H9 (cell line): Measurements from ENCODE around the gene PC. TPM values are rescaled to one million over a fixed set of nuclear protein-coding genes. Genes with fewer than 3 reads are reported as not detected.

Experiments
- DNase-seq: peaks from one replicate; pipeline ENCODE4 v3.0.0-alpha.2; 2017
- H2AFZ ChIP-seq: one replicate; pipeline ENCODE4 v1.6.1; 2013; ENCODE audit warnings: mild to moderate bottlenecking, low read length, control low read depth, moderate library complexity
- H2AK5ac ChIP-seq: 2 replicates; pipeline ENCODE4 v1.6.1; 2013; ENCODE audit warnings: low read length, control low read depth, mixed read lengths; ENCODE audit not compliant: insufficient read length
- H2BK120ac ChIP-seq: one replicate; pipeline ENCODE4 v1.6.1; 2013; ENCODE audit warnings: low read depth, mild to moderate bottlenecking, low read length, control low read depth, inconsistent platforms; ENCODE audit not compliant: poor library complexity, severe bottlenecking
- H2BK12ac ChIP-seq: 2 replicates; pipeline ENCODE4 v1.6.1; 2013; ENCODE audit warnings: low read length, control low read depth, mixed read lengths, low read depth; ENCODE audit not compliant: insufficient read length
- H2BK15ac ChIP-seq: 2 replicates; pipeline ENCODE4 v1.6.1; 2013; ENCODE audit warnings: low read depth, low read length, control low read depth
- H2BK20ac ChIP-seq: one replicate; pipeline ENCODE4 v1.6.1; 2013; ENCODE audit warnings: low read depth, mild to moderate bottlenecking, low read length, control low read depth, inconsistent platforms; ENCODE audit not compliant: poor library complexity, severe bottlenecking
- H2BK5ac ChIP-seq: 2 replicates; pipeline ENCODE4 v1.6.1; 2013; ENCODE audit warnings: low read length, control low read depth, mixed read lengths; ENCODE audit not compliant: insufficient read length
- H3K14ac ChIP-seq: 2 replicates; pipeline ENCODE4 v1.6.1; 2013; ENCODE audit warnings: low read length, control low read depth; ENCODE audit not compliant: insufficient read depth
- H3K18ac ChIP-seq: 2 replicates; pipeline ENCODE4 v1.6.1; 2013; ENCODE audit warnings: low read depth, mild to moderate bottlenecking, mixed read lengths, low read length, control low read depth; ENCODE audit not compliant: insufficient read length
- H3K23ac ChIP-seq: 2 replicates; pipeline ENCODE4 v1.6.1; 2013; ENCODE audit warnings: low read length, control low read depth, mixed read lengths, low read depth; ENCODE audit not compliant: insufficient read length
- H3K23me2 ChIP-seq: 2 replicates; pipeline ENCODE4 v1.6.1; 2013; ENCODE audit warnings: low read depth, mild to moderate bottlenecking, mixed read lengths, low read length, control low read depth; ENCODE audit not compliant: insufficient read length, poor library complexity, severe bottlenecking
- H3K27ac ChIP-seq: 2 replicates; pipeline ENCODE4 v1.5.1; 2013; ENCODE audit warnings: low read length, control low read depth, mixed read lengths, low read depth; ENCODE audit not compliant: insufficient read length
- H3K27me3 ChIP-seq: 2 replicates; pipeline ENCODE4 v1.6.1; 2013; ENCODE audit warnings: low read length, control low read depth, inconsistent platforms; ENCODE audit not compliant: insufficient read depth
- H3K4ac ChIP-seq: 2 replicates; pipeline ENCODE4 v1.6.1; 2013; ENCODE audit warnings: low read depth, mild to moderate bottlenecking, control low read depth, inconsistent platforms, low read length, moderate library complexity
- H3K4me1 ChIP-seq: 2 replicates; pipeline ENCODE4 v1.6.1; 2013; ENCODE audit warnings: low read length, control low read depth, inconsistent platforms; ENCODE audit not compliant: insufficient read depth
- H3K4me2 ChIP-seq: 2 replicates; pipeline ENCODE4 v1.6.1; 2013; ENCODE audit warnings: low read length, control low read depth, mixed read lengths; ENCODE audit not compliant: insufficient read length, insufficient read depth
- H3K56ac ChIP-seq: 2 replicates; pipeline ENCODE4 v1.6.1; 2013; ENCODE audit warnings: low read depth, mild to moderate bottlenecking, mixed read lengths, low read length, control low read depth; ENCODE audit not compliant: insufficient read length
- H3K79me1 ChIP-seq: 2 replicates; pipeline ENCODE4 v1.6.1; 2013; ENCODE audit warnings: low read depth, mild to moderate bottlenecking, moderate library complexity, low read length, control low read depth, inconsistent platforms; ENCODE audit not compliant: insufficient read depth, poor library complexity, severe bottlenecking
- H3K79me2 ChIP-seq: 2 replicates; pipeline ENCODE4 v1.6.1; 2013; ENCODE audit warnings: low read length, control low read depth, inconsistent platforms; ENCODE audit not compliant: insufficient read depth
- H3K9ac ChIP-seq: 2 replicates; pipeline ENCODE4 v1.6.1; 2013; ENCODE audit warnings: low read length, control low read depth, mixed read lengths; ENCODE audit not compliant: insufficient read length; ENCODE audit errors: extremely low read depth
- H3K9me3 ChIP-seq: one replicate; pipeline ENCODE4 v1.6.1; 2013; ENCODE audit warnings: low read depth, low read length, inconsistent platforms; ENCODE audit not compliant: control insufficient read depth
- H3T11ph ChIP-seq: one replicate; pipeline ENCODE4 v1.6.1; 2013; ENCODE audit warnings: mild to moderate bottlenecking, low read length, control low read depth, inconsistent platforms
- H4K20me1 ChIP-seq: one replicate; pipeline ENCODE4 v1.6.1; 2013; ENCODE audit not compliant: control insufficient read depth, insufficient read length, insufficient read depth
- H4K5ac ChIP-seq: 2 replicates; pipeline ENCODE4 v1.6.1; 2013; ENCODE audit warnings: low read depth, mild to moderate bottlenecking, mixed read lengths, low read length, control low read depth; ENCODE audit not compliant: insufficient read length
- H4K8ac ChIP-seq: replicated peaks from 2 replicates; pipeline ENCODE4 v1.6.1; 2013; ENCODE audit warnings: low read length, control low read depth, mixed read lengths, low read depth; ENCODE audit not compliant: insufficient read length
- H4K91ac ChIP-seq: 2 replicates; pipeline ENCODE4 v1.6.1; 2013; ENCODE audit warnings: low read depth, mild to moderate bottlenecking, moderate library complexity, mixed read lengths, low read length, control low read depth; ENCODE audit not compliant: insufficient read length
- H3K27ac Mint-ChIP-seq, 3 experiments: 2 replicates in 2 of 3; 3 replicates in 1 of 3; pipeline ENCODE4 v1.8.0; 2020 to 2021; ENCODE audit warnings: mixed read lengths in 3 of 3, mild to moderate bottlenecking in 1 of 3, moderate library complexity in 1 of 3
- H3K27me3 Mint-ChIP-seq: 2 replicates; pipeline ENCODE4 v1.8.0; 2021; ENCODE audit warnings: low read depth, mild to moderate bottlenecking, moderate library complexity, mixed read lengths
- H3K36me3 Mint-ChIP-seq, 3 experiments: 2 replicates in 2 of 3; 3 replicates in 1 of 3; pipeline ENCODE4 v1.8.0; 2020 to 2021; ENCODE audit warnings: low read depth in 3 of 3, mixed read lengths in 3 of 3; ENCODE audit not compliant: insufficient read depth in 1 of 3
- H3K4me1 Mint-ChIP-seq, 2 experiments: 2 replicates each; pipeline ENCODE4 v1.8.0; 2020; ENCODE audit warnings: mixed read lengths in 2 of 2
- H3K4me3 Mint-ChIP-seq, 2 experiments: 2 replicates in 1 of 2; 3 replicates in 1 of 2; pipeline ENCODE4 v1.8.0; 2020 to 2021; ENCODE audit warnings: mild to moderate bottlenecking in 2 of 2, mixed read lengths in 2 of 2, moderate library complexity in 1 of 2
- H3K9me3 Mint-ChIP-seq, 2 experiments: 2 replicates in 1 of 2; 3 replicates in 1 of 2; pipeline ENCODE4 v1.8.0; 2020; ENCODE audit warnings: mild to moderate bottlenecking in 2 of 2, mixed read lengths in 2 of 2, moderate library complexity in 1 of 2
- CTCF ChIP-seq: fragments of 200-600 bp; sonication (generic); conservative IDR thresholded peaks from 3 replicates; pipeline ENCODE4 v1.8.0; 2021; ENCODE audit warnings: antibody characterized with exemption, mild to moderate bottlenecking
- WGBS: extraction: QIAGEN DNeasy Blood & Tissue Kit; methylation state at CpG from one replicate; pipeline ENCODE4 v1.1.7; 2013; ENCODE audit warnings: missing lambda C conversion rate, low lambda C conversion rate, mixed read lengths; ENCODE audit not compliant: insufficient read length; ENCODE audit errors: extremely low coverage; 5-methylcytosine and 5-hydroxymethylcytosine counted together
- total RNA-seq: library from RNA; stranded (reverse); gene quantifications from 2 replicates; pipeline ENCODE4 v1.2.1, GENCODE V29; 2021

Gene PC
- total RNA-seq, 1 experiment from 2014 or later, result 32.6 TPM

- peaks cover 0 to 14% (median 11%) of the 10 kb centered on the region in 3 experiments; a peak in 6 of 7 replicates for H3K36me3 Mint-ChIP-seq
- WGBS, result no CpG with 5 or more reads among the region's 7 CpGs
- Histone ChIP-seq H4K91ac (no peak overlapping the region), H4K5ac (no peak overlapping the region), H3K23ac (no peak overlapping the region), H3T11ph (no peak overlapping the region), H3K9ac (peak overlapping the region; percentile 20), H2BK5ac (no peak overlapping the region), H3K23me2 (no peaks in the 10 kb centered on the region), H2AFZ (no peak overlapping the region), H3K56ac (no peak overlapping the region), H4K20me1 (no peaks in the 10 kb centered on the region), H2AK5ac (no peak overlapping the region), H3K27ac (no peak overlapping the region), H2BK20ac (no peak overlapping the region), H2BK120ac (no peak overlapping the region), H3K79me2 (no peaks in the 10 kb centered on the region), H3K18ac (no peak overlapping the region), H3K14ac (no peak overlapping the region), H2BK15ac (no peak overlapping the region), H3K4ac (no peak overlapping the region), H3K4me1 (no peaks in the 10 kb centered on the region; the same call in 1 of the 2 replicates), H3K27me3 (no peaks in the 10 kb centered on the region), H4K8ac (no peak overlapping the region), H3K9me3 (no peaks in the 10 kb centered on the region), H3K79me1 (no peaks in the 10 kb centered on the region), H3K4me2 (peak overlapping the region; percentile 63), H2BK12ac (no peak overlapping the region)
- H3K27me3 Mint-ChIP-seq, result peaks cover 14% of the 10 kb centered on the region
- H3K4me1 Mint-ChIP-seq, result peaks cover 35 to 38% of the 10 kb centered on the region in 2 experiments
- H3K9me3 Mint-ChIP-seq, result no peaks in the 10 kb centered on the region
- DNase-seq, result peak; percentile 47
- peak overlapping the region; percentile 0 to 69 (median 29); a peak in 4 of 7 replicates for H3K27ac Mint-ChIP-seq
- TF ChIP-seq CTCF, result peak; percentile 17; the same call in 1 of the 3 replicates
- peak overlapping the region; percentile 79 to 88 for H3K4me3 Mint-ChIP-seq
Observed at GRCh38 chr11:66956689-66957290, 1.4 kb downstream of the PC start.
